GM18508 (cell line): ENCODE results near the gene SNRNP70.

Experiments
- ATAC-seq: cut with Tn5 transposase; IDR thresholded peaks from one replicate; pipeline ENCODE4 v1.9.1; 2021; ENCODE audit warnings: moderate number of reproducible peaks; ENCODE audit not compliant: insufficient read depth, unreplicated experiment

Gene SNRNP70

GRCh38 chr19:49097453-49098288 lies 12.4 kb downstream of the SNRNP70 start:
- ATAC-seq, result no peak

- ATAC-seq, result no peak
Observed at GRCh38 chr19:49098795-49099194, 13.5 kb downstream of the SNRNP70 start.

GRCh38 chr19:49101160-49101559 lies 15.9 kb downstream of the SNRNP70 start:
- no peak for ATAC-seq

- no peak for ATAC-seq
Observed at GRCh38 chr19:49102303-49102702, 17.1 kb downstream of the SNRNP70 start.

- no peak for ATAC-seq
Observed at GRCh38 chr19:49103331-49104085, 18.3 kb downstream of the SNRNP70 start.

GRCh38 chr19:49104229-49104864 lies 19.1 kb downstream of the SNRNP70 start:
- no peak for ATAC-seq

GRCh38 chr19:49106648-49107135 lies 21.4 kb downstream of the SNRNP70 start:
- no peak for ATAC-seq

GRCh38 chr19:49107625-49108459 lies 22.6 kb downstream of the SNRNP70 start:
- no peak for ATAC-seq

GRCh38 chr19:49109051-49109450 lies 23.8 kb downstream of the SNRNP70 start:
- ATAC-seq, result no peak

- no peak for ATAC-seq
Observed at GRCh38 chr19:49109569-49110233, 24.4 kb downstream of the SNRNP70 start.

GRCh38 chr19:49110567-49110966 lies 25.3 kb downstream of the SNRNP70 start:
- ATAC-seq, result no peak

- no peak for ATAC-seq
Observed at GRCh38 chr19:49111218-49111998, 26.2 kb downstream of the SNRNP70 start.

- no peak for ATAC-seq
Observed at GRCh38 chr19:49113762-49114629, 28.7 kb downstream of the SNRNP70 start, which contains the start of gene LIN7B. TSS of gene LIN7B (plus strand) at chr19:49114370. CDS start at chr19:49114405, 35 bp downstream.

- ATAC-seq, result no peak
Observed at GRCh38 chr19:49114630-49115363, 29.5 kb downstream of the SNRNP70 start.

GRCh38 chr19:49116544-49116943 lies 31.3 kb downstream of the SNRNP70 start:
- ATAC-seq, result no peak

- no peak for ATAC-seq
Observed at GRCh38 chr19:49117677-49118564, 32.7 kb downstream of the SNRNP70 start.
